Neuron (in vitro differentiated cells): ENCODE measurements around the gene SLC38A5.

Source experiments
- H2AFZ ChIP-seq: one replicate; pipeline ENCODE4 v1.6.1; 2013; ENCODE audit warnings: low read depth, mild to moderate bottlenecking, inconsistent platforms, low read length, moderate library complexity
- H3K27me3 ChIP-seq: one replicate; pipeline ENCODE4 v1.6.1; 2013; ENCODE audit warnings: low read length; ENCODE audit not compliant: insufficient read depth
- H3K36me3 ChIP-seq: one replicate; pipeline ENCODE4 v1.6.1; 2013; ENCODE audit warnings: low read length; ENCODE audit not compliant: insufficient read depth
- H3K4me1 ChIP-seq: one replicate; pipeline ENCODE4 v1.6.1; 2013; ENCODE audit warnings: low read length; ENCODE audit not compliant: insufficient read depth
- H3K4me3 ChIP-seq: 2 replicates; pipeline ENCODE4 v1.5.1; 2013; ENCODE audit warnings: mild to moderate bottlenecking, low read length, moderate library complexity
- H3K9me3 ChIP-seq: one replicate; pipeline ENCODE4 v1.6.1; 2013; ENCODE audit warnings: low read length

The SLC38A5 gene

DNA sequence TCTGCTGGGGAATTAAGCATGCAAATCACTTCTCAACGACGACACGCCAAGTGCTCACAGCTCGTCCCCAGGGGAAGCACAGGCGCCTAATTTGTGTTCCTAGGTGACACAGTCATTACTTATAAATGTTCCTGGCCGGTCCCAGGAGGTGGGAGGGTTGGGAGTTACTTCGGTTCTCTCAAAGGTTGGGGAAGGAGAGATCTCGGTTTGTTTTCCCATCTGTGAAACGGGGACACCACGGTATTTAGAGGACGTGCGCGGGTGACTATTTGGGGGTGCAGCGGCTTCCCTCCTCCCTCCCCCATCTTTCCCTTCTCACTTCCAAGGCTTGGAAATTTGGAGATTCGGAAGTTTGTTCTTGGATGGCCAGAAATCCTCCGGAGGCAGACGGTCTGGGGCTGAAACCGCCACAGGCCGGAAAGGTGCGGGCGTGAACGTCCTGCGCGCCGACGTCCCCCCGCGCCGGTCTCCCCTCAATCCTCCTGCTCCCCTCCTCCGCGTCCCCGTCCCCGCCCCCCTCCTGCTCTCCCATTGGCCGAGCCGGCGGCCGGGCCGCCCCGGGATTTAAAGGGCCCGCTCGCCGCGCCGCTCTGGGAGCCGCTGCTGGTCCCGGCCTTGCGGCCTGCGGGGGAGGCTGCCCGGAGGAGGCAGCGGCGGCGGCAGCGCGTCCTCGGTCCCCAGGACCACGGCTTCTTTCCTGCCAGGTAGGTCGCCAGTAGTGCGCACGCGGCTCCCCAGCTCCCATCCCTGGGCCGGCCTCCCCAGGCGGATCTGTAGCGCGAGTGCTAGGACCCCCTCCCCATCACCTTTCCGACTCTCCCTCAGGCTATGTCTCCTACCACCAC, 38.6 kb upstream of the SLC38A5 start, which contains the start of gene PORCN:
Gene PORCN (plus strand): TSS at position 593 of the 845 bp plus-strand sequence. CDS start 829 bp downstream, outside the sequence.
- Histone ChIP-seq H3K36me3 (no peaks in the 10 kb centered on the region), H3K4me3 (peak within 1 kb of the TSS; percentile 85), H3K4me1 (no peaks in the 10 kb centered on the region), H3K27me3 (no peaks in the 10 kb centered on the region), H3K9me3 (no peaks in the 10 kb centered on the region), H2AFZ (peak within 1 kb of the TSS; percentile 70)

DNA sequence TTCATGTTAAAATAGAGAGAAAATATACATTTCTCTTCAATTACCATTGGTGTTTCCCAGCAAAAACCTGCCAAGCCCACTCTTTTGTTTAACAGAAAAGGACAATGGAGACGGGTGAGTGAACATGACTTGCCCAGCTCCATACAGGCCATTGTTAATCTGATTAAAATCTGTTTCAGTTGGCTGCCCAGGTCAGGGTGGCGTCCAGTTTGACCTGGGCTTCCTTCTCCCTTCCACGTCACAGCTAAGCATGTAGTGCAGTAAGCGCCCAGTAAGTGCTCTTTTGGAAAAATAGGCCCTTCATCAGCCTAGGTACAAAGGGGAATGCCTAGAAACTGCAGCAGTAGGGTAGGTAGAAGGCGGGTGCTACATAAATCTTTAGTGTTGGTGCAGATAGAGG, 37.2 kb upstream of the SLC38A5 start:
- H3K9me3 ChIP-seq, result no peaks in the 10 kb centered on the region
- no peaks in the 10 kb centered on the region for H3K27me3 ChIP-seq
- H3K4me3 ChIP-seq, result no peak overlapping the region
- no peaks in the 10 kb centered on the region for H3K4me1 ChIP-seq
- H3K36me3 ChIP-seq, result no peaks in the 10 kb centered on the region
- H2AFZ ChIP-seq, result no peak overlapping the region

DNA sequence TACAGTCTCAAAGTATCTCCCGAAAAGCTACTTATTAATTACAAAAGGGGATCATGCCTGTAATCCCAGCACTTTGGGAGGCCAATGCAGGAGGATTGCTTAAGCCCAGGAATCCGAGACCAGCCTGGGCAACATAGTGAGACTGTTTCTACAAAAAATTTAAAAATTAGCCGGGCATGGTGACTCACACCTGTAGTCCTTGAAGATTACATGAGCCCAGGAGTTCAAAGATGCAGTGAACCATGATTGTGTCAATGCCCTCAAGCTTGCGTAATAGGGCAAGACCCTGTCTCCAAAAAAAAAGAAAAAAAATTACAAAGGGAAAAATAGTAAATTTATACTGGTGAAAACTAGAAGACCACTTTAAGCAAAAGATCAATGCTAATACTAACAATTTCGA, 35.4 kb upstream of the SLC38A5 start:
- H3K4me3 ChIP-seq, result no peak overlapping the region
- H3K27me3 ChIP-seq, result no peaks in the 10 kb centered on the region
- H3K9me3 ChIP-seq, result no peaks in the 10 kb centered on the region
- no peak overlapping the region for H2AFZ ChIP-seq
- no peaks in the 10 kb centered on the region for H3K4me1 ChIP-seq
- H3K36me3 ChIP-seq, result no peaks in the 10 kb centered on the region

DNA sequence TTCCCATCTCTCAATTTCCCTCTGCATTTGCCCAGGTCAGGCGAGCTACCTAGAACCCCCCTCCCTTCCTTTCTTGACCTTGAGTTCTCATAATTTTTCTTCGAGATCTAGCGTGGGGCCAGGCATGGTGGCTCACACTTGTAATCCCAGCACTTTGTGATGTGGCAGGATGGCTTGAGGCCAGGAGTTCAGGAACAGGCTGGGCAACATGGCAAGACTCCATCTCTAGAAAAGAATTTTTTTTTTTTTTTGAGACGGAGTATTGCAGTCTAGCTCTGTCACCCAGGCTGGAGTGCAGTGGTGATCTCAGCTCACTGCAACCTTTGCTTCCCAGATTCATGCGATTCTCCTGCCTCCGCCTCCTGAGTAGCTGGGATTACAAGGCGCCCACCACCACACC, 34.2 kb upstream of the SLC38A5 start:
- no peaks in the 10 kb centered on the region for H3K4me1 ChIP-seq
- no peak overlapping the region for H2AFZ ChIP-seq
- H3K36me3 ChIP-seq, result no peaks in the 10 kb centered on the region
- no peak overlapping the region for H3K4me3 ChIP-seq
- no peaks in the 10 kb centered on the region for H3K9me3 ChIP-seq
- H3K27me3 ChIP-seq, result no peaks in the 10 kb centered on the region

DNA sequence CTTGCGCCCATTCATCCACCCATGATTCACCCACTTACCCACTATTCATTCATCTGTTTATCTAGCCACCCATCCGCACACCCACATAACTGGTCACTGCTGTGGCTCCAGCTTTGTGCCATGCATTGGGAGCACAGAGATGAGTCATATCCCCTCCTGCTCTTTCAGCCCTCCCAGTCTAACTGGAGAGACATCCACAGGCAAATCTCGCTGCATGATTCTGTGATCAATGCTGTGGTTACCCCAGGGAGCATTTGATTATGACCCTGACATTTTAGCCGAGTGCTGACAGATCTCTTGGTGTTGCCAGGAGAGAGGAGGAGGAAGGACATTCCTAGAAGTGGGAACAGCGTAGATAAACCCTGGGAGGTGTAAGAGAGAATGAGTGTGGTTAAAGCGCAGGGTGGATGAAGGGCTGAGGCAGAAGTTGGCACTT, 28.3 kb upstream of the SLC38A5 start:
- no peaks in the 10 kb centered on the region for H3K36me3 ChIP-seq
- no peak overlapping the region for H3K4me3 ChIP-seq
- no peak overlapping the region for H2AFZ ChIP-seq
- no peaks in the 10 kb centered on the region for H3K9me3 ChIP-seq
- no peaks in the 10 kb centered on the region for H3K4me1 ChIP-seq
- no peaks in the 10 kb centered on the region for H3K27me3 ChIP-seq

DNA sequence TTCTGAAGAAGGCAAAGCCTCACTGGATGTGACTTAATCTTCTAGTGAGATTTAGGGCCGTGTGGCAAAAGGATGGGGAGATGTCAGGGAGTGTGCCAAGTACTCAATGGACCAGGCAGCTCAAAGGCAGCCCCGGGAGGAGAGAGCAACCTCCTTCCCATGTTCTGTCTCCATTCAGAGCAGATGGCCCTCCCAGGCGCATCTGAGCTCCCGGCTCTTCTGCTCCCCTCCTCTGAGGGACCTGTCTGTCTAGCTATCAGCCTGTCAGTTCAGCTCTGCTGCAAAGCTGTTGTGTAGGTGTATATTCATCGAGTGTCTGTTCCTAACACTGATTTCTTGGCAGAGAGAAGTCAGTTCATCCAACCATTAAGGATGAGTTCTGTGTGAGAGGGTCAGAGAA, 27.8 kb upstream of the SLC38A5 start:
- Histone ChIP-seq H3K4me3 (no peak overlapping the region), H3K27me3 (no peaks in the 10 kb centered on the region), H3K36me3 (no peaks in the 10 kb centered on the region), H3K9me3 (no peaks in the 10 kb centered on the region), H2AFZ (no peak overlapping the region), H3K4me1 (no peaks in the 10 kb centered on the region)

DNA sequence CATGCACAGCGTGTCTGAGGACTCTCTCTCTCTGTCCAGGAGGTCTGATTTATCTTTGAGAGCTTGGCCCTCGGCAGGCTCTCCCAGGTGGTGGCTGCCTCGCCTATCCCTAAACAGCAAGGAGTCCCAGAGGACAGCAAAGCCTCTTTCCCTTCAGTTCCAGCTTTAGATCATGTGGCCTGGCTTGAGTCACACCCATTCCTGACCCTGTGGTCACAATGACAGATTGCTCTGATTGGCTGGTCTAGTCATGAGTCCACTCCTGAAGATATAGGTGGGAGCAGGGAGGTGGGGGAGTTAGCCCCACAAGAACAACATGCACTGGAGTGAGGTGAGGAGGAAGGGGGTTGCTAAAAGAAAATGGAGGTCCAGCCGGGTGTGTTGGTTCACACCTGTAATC, 26.6 kb upstream of the SLC38A5 start:
- Histone ChIP-seq H3K27me3 (no peaks in the 10 kb centered on the region), H3K4me1 (no peaks in the 10 kb centered on the region), H3K9me3 (no peaks in the 10 kb centered on the region), H3K36me3 (no peaks in the 10 kb centered on the region), H3K4me3 (no peak overlapping the region), H2AFZ (no peak overlapping the region)

DNA sequence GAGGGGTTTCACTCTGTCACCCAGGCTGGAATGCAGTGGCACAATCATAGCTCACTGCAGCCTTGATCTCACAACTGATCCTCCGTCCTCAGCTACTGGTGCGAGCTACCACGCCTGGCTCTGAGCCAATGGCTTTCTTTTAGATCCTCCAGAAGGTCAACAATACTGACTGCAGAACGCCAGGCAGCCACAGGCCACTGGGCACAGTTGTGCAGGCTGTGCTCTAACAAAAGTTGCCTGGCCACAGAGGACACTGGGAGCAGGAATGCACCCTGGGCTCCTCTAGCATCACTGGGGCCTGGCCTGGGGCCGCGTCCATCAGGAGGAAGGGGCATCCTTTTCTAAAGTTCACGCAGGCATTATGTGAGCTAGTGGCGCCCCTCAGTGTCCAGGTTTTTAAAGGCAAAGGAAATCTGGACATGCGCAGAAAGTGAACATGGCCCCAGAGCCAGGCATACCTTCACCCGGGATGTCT, 23.9 kb upstream of the SLC38A5 start:
- no peak overlapping the region for H2AFZ ChIP-seq
- H3K27me3 ChIP-seq, result no peaks in the 10 kb centered on the region
- no peaks in the 10 kb centered on the region for H3K9me3 ChIP-seq
- no peak overlapping the region for H3K4me3 ChIP-seq
- no peaks in the 10 kb centered on the region for H3K4me1 ChIP-seq
- no peaks in the 10 kb centered on the region for H3K36me3 ChIP-seq

DNA sequence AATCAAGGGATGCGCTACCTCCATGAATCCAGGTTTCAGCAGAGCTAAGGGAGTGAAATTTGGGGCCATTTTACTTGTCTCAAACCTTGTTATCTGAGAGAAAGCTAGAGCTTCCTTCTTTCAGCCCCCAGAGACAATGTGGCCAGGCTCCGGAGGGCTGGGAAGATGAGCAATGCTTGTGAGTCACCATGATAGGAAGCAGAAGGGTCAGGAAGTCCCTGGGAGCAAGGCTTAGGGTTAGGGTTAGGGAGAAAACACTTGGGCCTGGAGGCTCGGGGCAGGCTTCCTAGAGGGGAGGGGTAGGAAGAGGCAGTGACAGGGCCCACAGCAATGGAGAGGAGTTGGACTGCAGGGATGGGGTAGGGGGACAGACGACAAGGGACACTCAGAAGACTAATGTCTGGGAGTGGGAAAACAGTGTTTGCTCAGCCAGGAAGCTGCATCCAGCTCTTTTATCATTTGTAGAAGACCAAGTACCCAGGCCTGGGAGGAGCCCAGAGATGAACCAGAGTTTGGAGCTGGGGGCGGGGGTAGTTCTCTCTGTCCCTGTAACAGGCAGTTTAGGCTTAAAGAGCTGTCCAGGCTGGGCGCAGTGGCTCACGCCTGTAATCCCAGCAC, 22.3 kb upstream of the SLC38A5 start:
- Histone ChIP-seq H3K9me3 (no peaks in the 10 kb centered on the region), H3K4me3 (no peak overlapping the region), H3K4me1 (no peaks in the 10 kb centered on the region), H2AFZ (no peak overlapping the region), H3K27me3 (no peaks in the 10 kb centered on the region), H3K36me3 (no peaks in the 10 kb centered on the region)

DNA sequence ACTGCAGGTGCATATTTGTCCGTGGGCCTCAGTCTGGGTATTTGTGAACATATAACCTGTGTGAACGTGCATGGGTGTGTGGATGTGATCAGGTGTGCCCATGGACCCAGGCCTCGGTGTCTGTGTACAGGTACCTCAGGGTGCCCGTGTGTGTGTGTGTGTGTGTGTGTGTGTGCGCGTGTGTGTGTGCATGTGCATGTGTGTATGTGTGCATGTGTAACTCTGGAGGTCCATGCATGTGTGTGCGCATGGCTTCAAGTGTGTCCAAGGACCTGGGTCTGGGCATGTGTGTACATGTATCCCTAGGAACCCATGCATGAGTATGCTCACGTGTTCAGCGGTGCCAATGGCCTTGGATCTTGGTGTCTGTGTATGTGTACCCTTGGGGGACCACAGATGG, 21.7 kb upstream of the SLC38A5 start:
- Histone ChIP-seq H3K27me3 (no peaks in the 10 kb centered on the region), H3K4me3 (no peak overlapping the region), H3K9me3 (no peaks in the 10 kb centered on the region), H3K36me3 (no peaks in the 10 kb centered on the region), H3K4me1 (no peaks in the 10 kb centered on the region), H2AFZ (no peak overlapping the region)

DNA sequence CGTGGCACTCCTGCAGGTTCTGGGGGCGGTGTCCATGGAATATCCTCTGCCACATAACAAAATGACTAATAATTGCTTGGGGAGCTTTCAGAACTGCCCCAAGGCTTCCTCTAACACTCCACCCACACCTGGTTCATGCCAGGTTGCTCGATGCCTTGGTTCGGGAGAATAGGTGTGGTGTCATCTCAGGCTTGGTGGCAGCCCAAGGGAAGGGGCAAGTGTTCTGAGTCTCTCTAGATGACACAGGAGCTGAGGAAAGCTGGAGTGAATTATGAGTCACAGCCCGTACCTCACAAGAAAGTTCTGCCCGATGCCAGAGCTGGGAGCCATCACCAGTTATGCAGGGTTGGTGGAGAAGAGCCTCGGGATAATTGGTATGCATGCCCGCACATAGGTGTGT, 20.6 kb upstream of the SLC38A5 start:
- Histone ChIP-seq H3K4me3 (no peak overlapping the region), H3K4me1 (no peaks in the 10 kb centered on the region), H3K9me3 (no peaks in the 10 kb centered on the region), H3K27me3 (no peaks in the 10 kb centered on the region), H3K36me3 (no peaks in the 10 kb centered on the region), H2AFZ (no peak overlapping the region)

DNA sequence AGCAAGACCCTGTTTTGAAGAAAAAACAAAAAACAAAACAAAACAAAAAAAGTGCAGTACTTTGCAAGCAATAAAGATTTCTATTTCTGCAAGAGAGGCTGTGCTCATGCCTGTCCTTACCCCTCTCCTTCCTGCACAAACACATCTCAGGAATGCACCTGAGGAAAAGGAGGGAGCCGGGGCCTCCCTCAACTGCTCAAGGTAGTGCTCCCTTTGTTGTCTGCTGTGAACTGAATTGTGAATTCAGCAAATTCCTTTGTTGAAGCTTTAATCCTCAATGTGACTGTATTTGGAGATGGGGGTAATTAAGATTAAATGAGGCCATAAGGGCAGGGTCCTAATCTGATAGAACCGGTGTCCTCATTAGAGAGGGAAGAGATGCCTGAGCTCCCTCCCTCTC, 19.8 kb upstream of the SLC38A5 start:
- Histone ChIP-seq H3K36me3 (no peaks in the 10 kb centered on the region), H3K27me3 (no peaks in the 10 kb centered on the region), H3K4me3 (no peak overlapping the region), H3K9me3 (no peaks in the 10 kb centered on the region), H3K4me1 (no peaks in the 10 kb centered on the region), H2AFZ (no peak overlapping the region)

DNA sequence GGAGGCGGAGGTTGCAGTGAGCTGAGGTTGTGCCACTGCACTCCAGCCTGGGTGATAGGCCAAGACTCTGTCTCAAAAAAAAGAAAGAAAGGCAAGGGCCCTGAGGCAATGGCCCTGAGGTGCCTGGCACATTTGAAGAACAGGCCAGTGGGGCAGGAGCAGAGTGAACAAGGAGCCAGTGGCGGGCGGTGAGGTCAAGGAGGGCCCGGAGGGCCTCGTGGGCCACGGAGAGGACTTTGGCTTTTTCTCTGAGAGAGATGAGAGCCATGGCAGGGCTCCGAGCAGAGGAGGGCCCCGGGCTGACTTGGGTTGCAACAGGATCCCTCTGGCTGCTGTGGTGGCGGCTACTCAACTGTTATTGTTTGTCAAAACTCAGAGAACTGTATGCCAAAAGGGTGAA, 19.2 kb upstream of the SLC38A5 start:
- Histone ChIP-seq H3K9me3 (no peaks in the 10 kb centered on the region), H2AFZ (no peak overlapping the region), H3K4me1 (no peaks in the 10 kb centered on the region), H3K36me3 (no peaks in the 10 kb centered on the region), H3K27me3 (no peaks in the 10 kb centered on the region), H3K4me3 (no peak overlapping the region)
